Cardiac muscle cell (in vitro differentiated cells and primary cell): Measurements from ENCODE around the gene HMX1. TPM values are rescaled to one million over a fixed set of nuclear protein-coding genes. Genes with fewer than 3 reads are reported as not detected.

Experiments used
- DNase-seq, 2 donors: peaks; one replicate each; pipeline versions ENCODE4 v3.0.0 to v3.0.0-alpha.2; 2010 to 2017; ENCODE audit warnings: low read depth in 1 of 2, low spot score in 1 of 2
- H3K27ac ChIP-seq: fragments of 200-600 bp; sonication (generic); 2 replicates; pipeline ENCODE4 v1.5.1; 2016
- H3K27me3 ChIP-seq: fragments of 200-600 bp; sonication (generic); 2 replicates; pipeline ENCODE4 v1.6.0; 2016; ENCODE audit warnings: control low read depth
- H3K36me3 ChIP-seq: fragments of 200-600 bp; sonication (generic); 2 replicates; pipeline ENCODE4 v1.5.1; 2016; ENCODE audit warnings: control low read depth
- H3K4me1 ChIP-seq: fragments of 200-600 bp; sonication (generic); 2 replicates; pipeline ENCODE4 v1.8.1; 2017; ENCODE audit warnings: low read depth, mild to moderate bottlenecking, mixed run types
- H3K4me3 ChIP-seq: fragments of 200-600 bp; sonication (generic); 2 replicates; pipeline ENCODE4 v1.5.1; 2016; ENCODE audit warnings: mild to moderate bottlenecking
- H3K9me3 ChIP-seq: fragments of 200-600 bp; sonication (generic); 2 replicates; pipeline ENCODE4 v1.5.1; 2017; ENCODE audit warnings: low read depth, mild to moderate bottlenecking, control low read depth
- CTCF ChIP-seq: IDR thresholded peaks from 2 replicates; pipeline ENCODE4 v1.5.1; 2012; ENCODE audit warnings: low read depth, mild to moderate bottlenecking, low read length
- polyA plus RNA-seq: library from polyadenylated mRNA; unstranded; fragments of >200 nt; fragmentation: Nextera tagmentation; extraction: Ambion mirVana; gene quantifications from 2 replicates; pipeline ENCODE4 v1.2.1, GENCODE V29; 2016
- total RNA-seq: library from RNA; depleted of rRNA; stranded (reverse); fragments of >200 nt; gene quantifications from 2 replicates; pipeline ENCODE4 v1.2.3, GENCODE V29; 2016

HMX1 gene
- total and polyA plus RNA-seq, 2 experiments from 2014 or later, result 0.13 TPM; not detected in 1

- Histone ChIP-seq H3K27ac (no peak overlapping the region), H3K27me3 (peaks cover 100% of the 10 kb centered on the region), H3K4me3 (peak overlapping the region; percentile 9), H3K36me3 (no peaks in the 10 kb centered on the region), H3K4me1 (no peaks in the 10 kb centered on the region), H3K9me3 (no peaks in the 10 kb centered on the region)
- DNase-seq, result no peak
- no peak for TF ChIP-seq CTCF
Observed at GRCh38 chr4:8872402-8873291, 1.0 kb upstream of the HMX1 start.

GRCh38 chr4:8870647-8871416, 807 bp downstream of the HMX1 start:
- TF ChIP-seq CTCF, result no peak
- DNase-seq, result no peak
- no peaks in the 10 kb centered on the region for H3K36me3 ChIP-seq
- no peaks in the 10 kb centered on the region for H3K4me1 ChIP-seq
- H3K27me3 ChIP-seq, result peaks cover 100% of the 10 kb centered on the region
- peak overlapping the region; percentile 19 for H3K4me3 ChIP-seq
- no peak overlapping the region for H3K27ac ChIP-seq
- no peaks in the 10 kb centered on the region for H3K9me3 ChIP-seq

GRCh38 chr4:8869898-8870646, 1.6 kb downstream of the HMX1 start:
- H3K9me3 ChIP-seq, result no peaks in the 10 kb centered on the region
- H3K27me3 ChIP-seq, result peaks cover 100% of the 10 kb centered on the region
- no peak overlapping the region for H3K27ac ChIP-seq
- no peak overlapping the region for H3K4me3 ChIP-seq
- no peak for TF ChIP-seq CTCF
- no peaks in the 10 kb centered on the region for H3K36me3 ChIP-seq
- no peak for DNase-seq
- H3K4me1 ChIP-seq, result no peaks in the 10 kb centered on the region

GRCh38 chr4:8869002-8869897, 2.4 kb downstream of the HMX1 start:
- Histone ChIP-seq H3K27me3 (peaks cover 100% of the 10 kb centered on the region), H3K36me3 (no peaks in the 10 kb centered on the region), H3K4me1 (no peaks in the 10 kb centered on the region), H3K4me3 (no peak overlapping the region), H3K9me3 (no peaks in the 10 kb centered on the region), H3K27ac (no peak overlapping the region)
- no peak for TF ChIP-seq CTCF
- DNase-seq, result no peak
